ENCODE measurements around the gene TRIM42.

The TRIM42 gene

GRCh38 chr3:140636406-140637138 is 41.3 kb upstream of the TRIM42 start:
- no peak for TF ChIP-seq CTCF (IDR thresholded peaks at IDR 0.05)
- Histone ChIP-seq H3K27ac (no peak overlapping the region), H3K4me3 (no peak overlapping the region)
- no peak for DNase-seq (ENCODE audit: low spot score)

DNA sequence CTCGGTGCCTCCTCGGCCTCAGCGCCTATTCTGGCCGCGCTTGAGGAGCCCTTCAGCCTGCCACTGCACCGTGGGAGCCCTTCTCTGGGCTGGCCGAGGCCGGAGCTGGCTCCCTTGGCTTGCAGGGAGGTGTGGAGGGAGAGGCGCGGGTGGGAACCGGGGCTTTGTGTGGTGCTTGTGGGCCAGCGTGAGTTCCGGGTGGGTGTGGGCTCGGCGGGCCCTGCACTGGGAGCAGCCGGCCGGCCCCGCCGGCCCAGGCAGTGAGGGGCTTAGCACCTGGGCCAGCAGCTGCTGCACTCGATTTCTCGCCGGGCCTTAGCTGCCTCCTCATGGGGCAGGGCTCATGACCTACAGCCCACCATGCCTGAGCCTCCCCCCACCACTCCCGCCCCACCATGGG is 26.6 kb upstream of the TRIM42 start:
- no peak for DNase-seq (ENCODE audit: low spot score)
- no peak for TF ChIP-seq CTCF (IDR thresholded peaks at IDR 0.05)
- H3K27ac ChIP-seq, result no peak overlapping the region
- no peak overlapping the region for H3K4me3 ChIP-seq

DNA sequence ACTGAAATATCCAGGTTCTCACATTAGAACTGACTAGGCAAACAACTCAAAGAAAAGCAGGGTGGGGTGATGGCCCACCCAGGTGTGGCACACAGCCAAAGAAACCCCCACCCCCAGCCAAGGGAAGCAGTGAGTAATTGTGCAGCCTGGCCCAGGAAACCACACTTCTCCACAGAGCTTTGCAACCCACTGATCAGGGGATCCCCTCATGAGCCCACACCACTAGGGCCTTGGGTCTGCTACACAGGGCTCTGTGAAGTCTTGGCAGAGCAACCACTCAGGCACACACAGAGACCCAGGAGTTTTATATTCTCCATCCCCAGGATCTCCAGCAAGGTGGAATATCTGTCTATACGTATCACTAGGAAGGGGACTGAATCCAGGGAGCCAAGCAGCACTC is 22.2 kb upstream of the TRIM42 start:
- no peak for DNase-seq (ENCODE audit: low spot score)
- Histone ChIP-seq H3K4me3 (no peak overlapping the region), H3K27ac (no peak overlapping the region)
- TF ChIP-seq CTCF (IDR thresholded peaks at IDR 0.05), result no peak

- no peak for TF ChIP-seq CTCF (IDR thresholded peaks at IDR 0.05)
- DNase-seq (ENCODE audit: low spot score), result no peak
- no peak overlapping the region for H3K4me3 ChIP-seq
These were observed 13.8 kb upstream of the TRIM42 start for GRCh38 chr3:140664111-140664510.

GRCh38 chr3:140682586-140682985 is 4.7 kb downstream of the TRIM42 start:
- TF ChIP-seq CTCF (IDR thresholded peaks at IDR 0.05), result no peak
- H3K27ac ChIP-seq, result no peak overlapping the region
- DNase-seq (ENCODE audit: low spot score), result no peak
- H3K4me3 ChIP-seq, result no peak overlapping the region

More at GRCh38 chr3:140664111-140664510, 13.8 kb upstream of the TRIM42 start:
- H3K27ac ChIP-seq, result no peak overlapping the region

GRCh38 chr3:140686128-140686527 is 8.3 kb downstream of the TRIM42 start:
- Histone ChIP-seq H3K4me3 (no peak overlapping the region), H3K27ac (no peak overlapping the region)
- no peak for TF ChIP-seq CTCF (IDR thresholded peaks at IDR 0.05)
- no peak for DNase-seq (ENCODE audit: low spot score)

GRCh38 chr3:140686948-140687347 is 9.1 kb downstream of the TRIM42 start:
- DNase-seq (ENCODE audit: low spot score), result no peak
- no peak overlapping the region for H3K4me3 ChIP-seq
- H3K27ac ChIP-seq, result no peak overlapping the region
- TF ChIP-seq CTCF (IDR thresholded peaks at IDR 0.05), result no peak
